Mesodermal cell (in vitro differentiated cells): Measurements from ENCODE around the gene B3GALNT2.
A peak's percentile ranks its signal among the peaks of the same experiment; 100 is the strongest.

ENCODE experiments used
- H3K27ac ChIP-seq: 2 replicates; pipeline ENCODE4 v1.7.0; 2013; ENCODE audit warnings: mild to moderate bottlenecking, low read depth, low read length, moderate library complexity; ENCODE audit not compliant: severe bottlenecking
- H3K36me3 ChIP-seq: 2 replicates; pipeline ENCODE4 v1.7.1; 2013; ENCODE audit warnings: mild to moderate bottlenecking, low read length, moderate library complexity; ENCODE audit not compliant: control insufficient read depth, insufficient read depth
- H3K4me1 ChIP-seq: one replicate; pipeline ENCODE4 v1.7.1; 2013; ENCODE audit warnings: mild to moderate bottlenecking, low read length; ENCODE audit not compliant: insufficient read depth, control insufficient read depth, poor library complexity, severe bottlenecking
- H3K4me3 ChIP-seq: 2 replicates; pipeline ENCODE4 v1.7.0; 2013; ENCODE audit warnings: low read length, control low read depth, mild to moderate bottlenecking; ENCODE audit not compliant: insufficient read depth, poor library complexity, severe bottlenecking; ENCODE audit errors: extremely low read depth
- H3K9me3 ChIP-seq: 2 replicates; pipeline ENCODE4 v1.7.1; 2013; ENCODE audit warnings: mild to moderate bottlenecking, low read length, moderate library complexity; ENCODE audit not compliant: control insufficient read depth
- WGBS, 2 experiments: methylation state at CpG; one replicate each; pipeline ENCODE4 v1.1.5; 2013; ENCODE audit warnings: missing lambda C conversion rate in 2 of 2; ENCODE audit not compliant: insufficient coverage in 2 of 2; 5-methylcytosine and 5-hydroxymethylcytosine counted together

B3GALNT2 gene

GRCh38 chr1:235409042-235409820 is 95.0 kb downstream of the B3GALNT2 start:
- 92 to 100% methylated on average over 1 to 3 of the region's 7 CpGs for WGBS, 2 experiments
- Histone ChIP-seq H3K4me3 (no peak overlapping the region), H3K4me1 (peaks cover 8% of the 10 kb centered on the region), H3K36me3 (peaks cover 6% of the 10 kb centered on the region), H3K9me3 (no peaks in the 10 kb centered on the region), H3K27ac (no peak overlapping the region)

DNA sequence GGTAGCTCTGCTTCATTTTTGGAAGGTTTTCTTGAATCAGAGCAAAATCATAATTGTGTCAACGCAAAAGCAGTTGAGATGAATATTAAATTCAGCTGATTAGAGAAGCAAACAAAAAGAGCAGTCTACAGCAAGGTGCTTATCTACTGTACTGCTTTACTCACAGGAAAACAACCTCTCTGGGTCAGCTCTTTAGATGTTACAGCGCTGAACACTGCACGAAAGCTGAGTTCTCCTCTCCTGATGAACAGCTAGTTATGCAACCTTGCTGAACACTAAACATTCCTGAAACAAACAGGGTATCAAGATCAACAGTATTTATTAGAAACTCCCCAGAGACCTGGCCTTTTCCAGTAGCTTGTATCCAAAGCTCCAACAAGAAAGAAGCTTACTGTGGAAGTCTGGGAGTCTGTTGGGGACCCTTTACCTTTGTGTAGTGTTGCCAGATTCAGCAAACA is 95.7 kb downstream of the B3GALNT2 start:
- peak overlapping the region; percentile 3 for H3K27ac ChIP-seq
- peaks cover 3% of the 10 kb centered on the region for H3K36me3 ChIP-seq
- no peak overlapping the region for H3K4me3 ChIP-seq
- no peaks in the 10 kb centered on the region for H3K9me3 ChIP-seq
- 92 to 100% methylated on average over 2 to 3 of the region's 3 CpGs for WGBS, 2 experiments
- peaks cover 15% of the 10 kb centered on the region for H3K4me1 ChIP-seq

GRCh38 chr1:235407419-235407818 is 96.8 kb downstream of the B3GALNT2 start:
- Histone ChIP-seq H3K36me3 (no peaks in the 10 kb centered on the region), H3K27ac (no peak overlapping the region), H3K9me3 (no peaks in the 10 kb centered on the region), H3K4me1 (peaks cover 20% of the 10 kb centered on the region), H3K4me3 (no peak overlapping the region)
- 90 to 100% methylated on average over 1 to 2 of the region's 5 CpGs for WGBS, 2 experiments

- Histone ChIP-seq H3K4me1 (peaks cover 26% of the 10 kb centered on the region), H3K36me3 (no peaks in the 10 kb centered on the region), H3K9me3 (no peaks in the 10 kb centered on the region), H3K27ac (no peak overlapping the region), H3K4me3 (no peak overlapping the region)
- 88 to 92% methylated on average over 5 of the region's 5 CpGs for WGBS, 2 experiments
Measured at GRCh38 chr1:235404190-235404589, 100.1 kb downstream of the B3GALNT2 start.

DNA sequence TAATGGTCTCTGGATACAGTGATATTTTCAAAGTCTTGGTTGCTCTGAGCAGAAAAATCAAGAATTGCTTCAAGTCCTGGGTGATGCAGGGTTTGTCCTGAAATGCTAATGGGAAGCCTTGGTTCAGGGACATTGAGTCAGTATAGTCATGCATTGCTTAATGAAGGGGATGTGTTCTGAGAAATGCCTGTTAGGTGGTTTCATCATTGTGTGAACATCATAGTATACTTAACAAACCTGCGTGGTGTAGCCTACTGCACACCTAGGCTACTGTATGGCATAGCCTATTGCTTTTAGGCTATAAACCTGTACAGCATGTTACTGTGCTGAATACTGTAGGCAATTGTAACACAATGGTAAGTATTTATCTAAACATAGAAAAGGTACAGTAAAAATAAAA is 100.7 kb downstream of the B3GALNT2 start:
- no CpG with 5 or more reads among the region's 1 CpG for WGBS, 2 experiments
- Histone ChIP-seq H3K4me3 (no peak overlapping the region), H3K36me3 (no peaks in the 10 kb centered on the region), H3K9me3 (no peaks in the 10 kb centered on the region), H3K4me1 (peaks cover 23% of the 10 kb centered on the region), H3K27ac (no peak overlapping the region)

- Histone ChIP-seq H3K9me3 (no peaks in the 10 kb centered on the region), H3K27ac (peak overlapping the region; percentile 43), H3K4me1 (peaks cover 20% of the 10 kb centered on the region), H3K36me3 (no peaks in the 10 kb centered on the region), H3K4me3 (no peak overlapping the region)
- WGBS, 2 experiments = 84 to 100% methylated on average over 2 to 4 of the region's 7 CpGs
Measured at GRCh38 chr1:235402457-235403200, 101.6 kb downstream of the B3GALNT2 start.

GRCh38 chr1:235401251-235401650 is 103.0 kb downstream of the B3GALNT2 start:
- WGBS, 2 experiments = 89 to 100% methylated on average over 2 to 4 of the region's 4 CpGs
- H3K9me3 ChIP-seq = no peaks in the 10 kb centered on the region
- H3K4me3 ChIP-seq = no peak overlapping the region
- peaks cover 20% of the 10 kb centered on the region for H3K4me1 ChIP-seq
- H3K27ac ChIP-seq = no peak overlapping the region
- H3K36me3 ChIP-seq = no peaks in the 10 kb centered on the region
